ENCODE results near the gene UBE3A. TPM values are rescaled to one million over a fixed set of nuclear protein-coding genes. Genes with fewer than 3 reads are reported as not detected.

The UBE3A gene
- polyA plus RNA-seq, 2 of the 4 experiments (the other 2 are of a cell fraction): 22.3 to 42.2 TPM

- FAIRE-seq: no peak
- TF ChIP-seq ATOH8 (CRISPR knock-in tag; IDR thresholded peaks at IDR 0.05; ENCODE audit: low read depth) (no peak), MAZ (IDR thresholded peaks at IDR 0.05; ENCODE audit: borderline replicate concordance, low read depth, low read length) (no peak), NR3C1 (IDR thresholded peaks at IDR 0.05) (no peak), SMC3 (IDR thresholded peaks at IDR 0.05) (no peak), REST (IDR thresholded peaks at IDR 0.05) (no peak), BHLHE40 (IDR thresholded peaks at IDR 0.05; ENCODE audit: low read depth, low read length) (no peak), PHF8 (IDR thresholded peaks at IDR 0.05; ENCODE audit: borderline replicate concordance, low read depth) (no peak), NPAS2 (CRISPR knock-in tag; IDR thresholded peaks at IDR 0.05; ENCODE audit: borderline replicate concordance) (no peak), HOXB5 (CRISPR knock-in tag; IDR thresholded peaks at IDR 0.05) (no peak), ESRRA (IDR thresholded peaks at IDR 0.05; ENCODE audit: borderline replicate concordance, low read length) (no peak), ZC3H11A (IDR thresholded peaks at IDR 0.05) (no peak), CBX8 (IDR thresholded peaks at IDR 0.05) (no peak), MAFK (IDR thresholded peaks at IDR 0.05; ENCODE audit: partially characterized antibody) (no peak), CHD4 (IDR thresholded peaks at IDR 0.05; ENCODE audit: borderline replicate concordance) (no peak), POLR2A (IDR thresholded peaks at IDR 0.05; ENCODE audit: low read length) (no peak)
- no peak for ATAC-seq
- Histone ChIP-seq H3K27ac (no peak overlapping the region), H3K4me2 (no peak overlapping the region), H3K9me3 (no peaks in the 10 kb centered on the region; the same call in 2 of the 3 replicates), H3K4me1 (no peaks in the 10 kb centered on the region), H3K4me3 (no peak overlapping the region)
- CTCF ChIA-PET: no interaction called here
- no peak for DNase-seq (ENCODE audit: low read depth in 1 of 2, low spot score in 1 of 2)
- WGBS (ENCODE audit: missing lambda C conversion rate): 96% methylated on average over 4 of the region's 4 CpGs
- POLR2A ChIA-PET: no interaction called here
Observed at GRCh38 chr15:25407950-25408349, 30.9 kb downstream of the UBE3A start.

- no peak for ATAC-seq
- Histone ChIP-seq H3K27ac (no peak overlapping the region), H3K4me1 (no peaks in the 10 kb centered on the region), H3K4me2 (no peak overlapping the region), H3K9me3 (no peaks in the 10 kb centered on the region; the same call in 2 of the 3 replicates), H3K4me3 (no peak overlapping the region)
- FAIRE-seq: no peak
- 85% methylated on average over 1 of the region's 1 CpG for WGBS (ENCODE audit: missing lambda C conversion rate)
- DNase-seq (ENCODE audit: low read depth in 1 of 2, low spot score in 1 of 2): no peak
- TF ChIP-seq ZNF302 (CRISPR knock-in tag; IDR thresholded peaks at IDR 0.05) (no peak), ELK1 (IDR thresholded peaks at IDR 0.05; ENCODE audit: low read depth, low read length) (no peak), SREBF2 (IDR thresholded peaks at IDR 0.05) (no peak), HEYL (CRISPR knock-in tag; IDR thresholded peaks at IDR 0.05) (no peak), USF2 (IDR thresholded peaks at IDR 0.05) (no peak), KDM5A (IDR thresholded peaks at IDR 0.05) (no peak), BHLHE40 (IDR thresholded peaks at IDR 0.05; ENCODE audit: low read depth, low read length) (no peak), TFCP2L1 (CRISPR knock-in tag; IDR thresholded peaks at IDR 0.05) (no peak), TP53 (CRISPR knock-in tag; IDR thresholded peaks at IDR 0.05) (no peak), FOXS1 (CRISPR knock-in tag; IDR thresholded peaks at IDR 0.05) (no peak)
- ChIA-PET POLR2A (no interaction called here), CTCF (interaction anchor here (0.6 kb wide), 1 partner anchor 256 kb away, joined by 3 read pairs; no protein-coding TSS in a partner anchor)
Observed at GRCh38 chr15:25406846-25407245, 32.0 kb downstream of the UBE3A start.
